Measurements from ENCODE around the gene PRR36. TPM values are rescaled to one million over a fixed set of nuclear protein-coding genes. Genes with fewer than 3 reads are reported as not detected.

Gene PRR36
- total RNA-seq, 2 experiments from 2014 or later = 0.20 TPM; not detected in 1

DNA sequence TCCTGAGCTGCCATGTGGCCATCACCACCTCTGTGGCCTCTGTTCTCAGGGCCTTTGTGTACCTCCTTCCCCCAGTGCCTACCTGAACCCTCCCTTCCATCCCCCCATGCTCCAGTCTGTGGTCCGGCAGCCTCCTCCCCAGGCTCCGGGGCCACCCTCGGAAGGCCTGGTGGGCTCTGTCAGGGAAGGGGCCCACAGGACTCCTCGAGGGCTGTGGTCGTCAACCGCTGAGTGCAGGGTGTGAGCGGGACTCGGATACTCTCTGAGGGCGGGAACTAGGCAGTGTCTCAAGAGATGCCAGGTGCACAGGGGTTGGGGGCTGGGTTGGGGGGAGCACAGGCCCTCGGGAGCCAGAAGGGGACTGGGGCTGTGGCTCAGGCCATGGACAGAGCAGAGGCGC lies 33.4 kb upstream of the PRR36 start:
- peaks cover 29% of the 10 kb centered on the region for H3K36me3 Mint-ChIP-seq (ENCODE audit: low read depth)
- intact Hi-C loops (cut with micrococcal nuclease) = no loop called here
- H3K9me3 Mint-ChIP-seq = no peaks in the 10 kb centered on the region
- DNase-seq (no peak), ATAC-seq (no peak)
- H3K27me3 Mint-ChIP-seq = no peaks in the 10 kb centered on the region
- peaks cover 17% of the 10 kb centered on the region for H3K4me1 Mint-ChIP-seq (ENCODE audit: low read depth)
- ChIA-PET CTCF (interaction anchor here (1.4 kb wide), 1 partner anchor 13 kb away, joined by 4 read pairs; the partner anchor contains the start of gene SNAPC2), POLR2A (interaction anchor here (2.7 kb wide), 1 partner anchor 10 kb away, joined by 13 read pairs; no protein-coding TSS in a partner anchor)
- no peak overlapping the region for H3K27ac Mint-ChIP-seq
- no peak overlapping the region for H3K4me3 Mint-ChIP-seq
- TF ChIP-seq, protein P1, sequence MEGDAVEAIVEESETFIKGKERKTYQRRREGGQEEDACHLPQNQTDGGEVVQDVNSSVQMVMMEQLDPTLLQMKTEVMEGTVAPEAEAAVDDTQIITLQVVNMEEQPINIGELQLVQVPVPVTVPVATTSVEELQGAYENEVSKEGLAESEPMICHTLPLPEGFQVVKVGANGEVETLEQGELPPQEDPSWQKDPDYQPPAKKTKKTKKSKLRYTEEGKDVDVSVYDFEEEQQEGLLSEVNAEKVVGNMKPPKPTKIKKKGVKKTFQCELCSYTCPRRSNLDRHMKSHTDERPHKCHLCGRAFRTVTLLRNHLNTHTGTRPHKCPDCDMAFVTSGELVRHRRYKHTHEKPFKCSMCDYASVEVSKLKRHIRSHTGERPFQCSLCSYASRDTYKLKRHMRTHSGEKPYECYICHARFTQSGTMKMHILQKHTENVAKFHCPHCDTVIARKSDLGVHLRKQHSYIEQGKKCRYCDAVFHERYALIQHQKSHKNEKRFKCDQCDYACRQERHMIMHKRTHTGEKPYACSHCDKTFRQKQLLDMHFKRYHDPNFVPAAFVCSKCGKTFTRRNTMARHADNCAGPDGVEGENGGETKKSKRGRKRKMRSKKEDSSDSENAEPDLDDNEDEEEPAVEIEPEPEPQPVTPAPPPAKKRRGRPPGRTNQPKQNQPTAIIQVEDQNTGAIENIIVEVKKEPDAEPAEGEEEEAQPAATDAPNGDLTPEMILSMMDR (IDR thresholded peaks at IDR 0.05) = no peak

DNA sequence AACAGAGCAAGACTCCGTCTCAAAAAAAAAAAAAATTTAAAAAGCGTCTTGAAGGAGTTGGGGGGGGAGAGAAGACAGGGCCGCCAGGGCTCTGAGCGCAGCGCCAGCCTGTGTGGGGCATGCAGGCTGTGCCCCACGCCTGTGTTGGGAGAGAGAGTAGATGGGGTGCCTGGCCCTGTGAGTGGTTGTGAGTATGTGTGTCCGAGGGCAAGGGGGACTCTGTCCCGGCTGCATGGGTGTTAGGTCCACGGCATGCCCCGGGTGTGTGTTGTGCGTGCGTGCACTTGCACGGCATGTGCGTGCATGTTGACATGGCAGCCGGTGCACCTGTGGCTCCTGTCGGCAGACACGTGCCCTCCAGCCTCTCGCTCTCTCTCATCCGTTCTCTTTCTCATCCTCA lies 32.9 kb upstream of the PRR36 start:
- Mint-ChIP-seq H3K36me3 (ENCODE audit: low read depth) (peaks cover 29% of the 10 kb centered on the region), H3K4me3 (no peak overlapping the region), H3K4me1 (ENCODE audit: low read depth) (peaks cover 18% of the 10 kb centered on the region), H3K27ac (no peak overlapping the region), H3K27me3 (no peaks in the 10 kb centered on the region), H3K9me3 (no peaks in the 10 kb centered on the region)
- TF ChIP-seq, protein P1 (IDR thresholded peaks at IDR 0.05) = no peak
- ChIA-PET POLR2A (interaction anchor here (2.7 kb wide), 1 partner anchor 11 kb away, joined by 13 read pairs; no protein-coding TSS in a partner anchor), CTCF (no interaction called here)
- intact Hi-C loops (cut with micrococcal nuclease) = no loop called here
- DNase-seq = no peak
- no peak for ATAC-seq

DNA sequence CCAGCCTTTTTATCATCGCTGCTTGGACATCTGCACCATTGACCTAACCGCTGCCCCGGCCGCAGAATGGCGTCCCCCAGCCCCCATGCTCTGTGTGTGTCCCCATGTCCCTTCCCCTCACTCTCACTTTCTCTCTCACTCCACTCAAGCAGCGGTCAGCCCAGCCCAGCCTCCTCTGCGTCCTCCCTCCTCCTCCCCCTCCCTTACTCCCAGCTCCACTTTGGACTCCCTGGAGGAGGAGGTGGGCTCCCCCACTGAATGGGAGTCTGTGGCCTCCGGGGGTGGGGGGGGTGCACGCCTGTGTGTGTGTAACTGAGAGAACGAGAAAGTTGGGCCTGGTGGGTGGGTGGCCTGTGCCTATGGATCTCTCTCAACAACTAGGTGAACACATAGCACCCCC lies 31.7 kb upstream of the PRR36 start:
- POLR2A ChIA-PET = interaction anchor here (0.5 to 1.1 kb wide), 3 partner anchors 9 to 449 kb away, joined by 3 to 4 read pairs (median 3); no protein-coding TSS in a partner anchor
- Mint-ChIP-seq H3K4me3 (peak overlapping the region; percentile 89), H3K9me3 (no peaks in the 10 kb centered on the region), H3K27ac (peak overlapping the region; percentile 47), H3K27me3 (no peaks in the 10 kb centered on the region), H3K4me1 (ENCODE audit: low read depth) (peaks cover 18% of the 10 kb centered on the region), H3K36me3 (ENCODE audit: low read depth) (peaks cover 20% of the 10 kb centered on the region)
- intact Hi-C loops (cut with micrococcal nuclease) = no loop called here
- CTCF ChIA-PET = no interaction called here
- DNase-seq (no peak), ATAC-seq (no peak)
- TF ChIP-seq, protein P1 (IDR thresholded peaks at IDR 0.05) = no peak

DNA sequence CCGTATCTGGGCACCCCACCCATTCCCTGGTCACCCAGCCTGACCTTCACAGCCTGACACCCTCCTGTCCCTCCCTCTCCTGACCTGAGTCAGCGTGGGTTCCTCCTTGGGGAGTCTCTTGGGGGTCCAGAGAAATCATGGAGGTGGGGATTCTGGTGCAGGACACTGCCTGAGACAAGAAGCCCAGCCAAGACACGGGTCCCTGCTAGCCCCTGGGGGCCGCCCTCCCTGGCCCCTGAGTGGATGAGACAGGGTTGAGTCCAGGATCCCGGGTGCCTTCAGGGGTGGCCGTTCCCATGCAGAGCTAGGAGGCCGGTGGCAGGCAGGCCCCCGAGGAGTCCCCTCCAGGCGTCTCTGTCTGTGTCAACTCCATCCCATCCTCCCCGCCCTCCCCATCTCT lies 31.1 kb upstream of the PRR36 start:
- TF ChIP-seq, protein P1 (IDR thresholded peaks at IDR 0.05) = no peak
- POLR2A ChIA-PET = interaction anchor here (0.5 to 1.1 kb wide), 3 partner anchors 10 to 449 kb away, joined by 3 to 4 read pairs (median 3); no protein-coding TSS in a partner anchor
- DNase-seq = no peak
- intact Hi-C loops (cut with micrococcal nuclease) = no loop called here
- no peak for ATAC-seq
- Mint-ChIP-seq H3K27ac (peak overlapping the region; percentile 91), H3K27me3 (no peaks in the 10 kb centered on the region), H3K9me3 (no peaks in the 10 kb centered on the region), H3K36me3 (ENCODE audit: low read depth) (peaks cover 15% of the 10 kb centered on the region), H3K4me1 (ENCODE audit: low read depth) (peaks cover 18% of the 10 kb centered on the region), H3K4me3 (peak overlapping the region; percentile 89)
- CTCF ChIA-PET = no interaction called here
